OCI-LY7 (cell line): ENCODE measurements around the gene CRYZL1.

Experiments used
- CTCF ChIP-seq: fragments of 200-600 bp; sonication (generic); conservative IDR thresholded peaks from 2 replicates; pipeline ENCODE4 v1.5.1; 2014; ENCODE audit warnings: mild to moderate bottlenecking, antibody characterized with exemption, low read length, moderate library complexity, mixed read lengths
- EZH2phosphoT487 ChIP-seq: fragments of 200-600 bp; sonication (generic); IDR thresholded peaks from 2 replicates; pipeline ENCODE4 v1.6.1; 2018; ENCODE audit warnings: low read depth, borderline replicate concordance, mild to moderate bottlenecking, mixed run types, antibody characterized with exemption, low read length, moderate library complexity, mixed read lengths

- no peak for TF ChIP-seq CTCF
- TF ChIP-seq EZH2phosphoT487 = no peak
Measured at GRCh38 chr21:33673473-33673872, 31.9 kb upstream of the CRYZL1 start.
